Liver (tissue), 9 donors: ENCODE data around the gene TMEM212. TPM values are rescaled to one million over a fixed set of nuclear protein-coding genes. Genes with fewer than 3 reads are reported as not detected.

Experiments
- DNase-seq: peaks from one replicate; pipeline ENCODE4 v3.0.0-alpha.2; 2017; ENCODE audit warnings: low spot score
- H3K27ac ChIP-seq, 2 donors: one replicate each; pipeline ENCODE4 v1.7.0; 2013; ENCODE audit warnings: inconsistent platforms in 2 of 2, low read length in 2 of 2, control low read depth in 1 of 2, low read depth in 1 of 2, mild to moderate bottlenecking in 1 of 2
- H3K27me3 ChIP-seq, 4 donors: one replicate each; pipeline versions ENCODE4 v1.6.1 to v1.7.0; 2013; ENCODE audit warnings: low read length in 3 of 4, inconsistent platforms in 1 of 4, mild to moderate bottlenecking in 1 of 4, moderate library complexity in 1 of 4; ENCODE audit not compliant: control insufficient read depth in 4 of 4, insufficient read depth in 4 of 4
- H3K36me3 ChIP-seq, 4 donors: one replicate each; pipeline versions ENCODE4 v1.6.1 to v1.7.0; 2013; ENCODE audit warnings: low read length in 3 of 4, mild to moderate bottlenecking in 3 of 4, low read depth in 1 of 4, moderate library complexity in 1 of 4; ENCODE audit not compliant: control insufficient read depth in 4 of 4, insufficient read depth in 3 of 4
- H3K4me1 ChIP-seq, 4 donors: one replicate each; pipeline versions ENCODE4 v1.6.1 to v1.7.0; 2013; ENCODE audit warnings: low read length in 3 of 4, mild to moderate bottlenecking in 3 of 4, moderate library complexity in 1 of 4; ENCODE audit not compliant: control insufficient read depth in 4 of 4, insufficient read depth in 4 of 4
- H3K4me3 ChIP-seq, 3 donors: one replicate each; pipeline versions ENCODE4 v1.6.1 to v1.7.0; 2013; ENCODE audit warnings: low read length in 3 of 3, control low read depth in 1 of 3, low read depth in 1 of 3, mild to moderate bottlenecking in 1 of 3
- H3K9ac ChIP-seq, 2 donors: one replicate each; pipeline ENCODE4 v1.7.0; 2013; ENCODE audit warnings: low read length in 2 of 2, mild to moderate bottlenecking in 2 of 2, moderate library complexity in 2 of 2, control low read depth in 1 of 2, low read depth in 1 of 2
- H3K9me3 ChIP-seq, 4 donors: one replicate each; pipeline versions ENCODE4 v1.6.1 to v1.7.0; 2013; ENCODE audit warnings: low read length in 3 of 4; ENCODE audit not compliant: control insufficient read depth in 4 of 4
- CTCF ChIP-seq: fragments of 150-350 bp; IDR thresholded peaks from 2 replicates; pipeline ENCODE4 v1.5.1; 2017; ENCODE audit warnings: improper control_type of control experiment, low read depth, low read length; ENCODE audit not compliant: missing input control
- EGR1 ChIP-seq, 2 donors: IDR thresholded peaks; 2 replicates each; pipeline ENCODE4 v1.6.1; 2016 to 2018; ENCODE audit warnings: antibody characterized with exemption in 2 of 2, low read depth in 2 of 2
- FOXA1 ChIP-seq: IDR thresholded peaks from 2 replicates; pipeline ENCODE4 v1.6.1; 2016; ENCODE audit warnings: antibody characterized with exemption
- FOXA2 ChIP-seq: IDR thresholded peaks from 2 replicates; pipeline ENCODE4 v1.6.1; 2016; ENCODE audit warnings: antibody characterized with exemption
- HNF4A ChIP-seq, 2 donors: conservative IDR thresholded peaks; 2 replicates each; pipeline ENCODE4 v1.6.1; 2016; ENCODE audit warnings: antibody characterized with exemption in 2 of 2, mild to moderate bottlenecking in 2 of 2
- NR2F2 ChIP-seq: IDR thresholded peaks from 2 replicates; pipeline ENCODE4 v1.6.1; 2016; ENCODE audit warnings: antibody characterized with exemption
- RAD21 ChIP-seq, 2 donors: IDR thresholded peaks; 2 replicates each; pipeline ENCODE4 v1.6.1; 2016; ENCODE audit warnings: antibody characterized with exemption in 2 of 2, mild to moderate bottlenecking in 2 of 2
- RXRA ChIP-seq, 2 donors: IDR thresholded peaks; 2 replicates each; pipeline ENCODE4 v1.6.1; 2017 to 2018; ENCODE audit warnings: antibody characterized with exemption in 2 of 2, mild to moderate bottlenecking in 1 of 2
- SP1 ChIP-seq: IDR thresholded peaks from 2 replicates; pipeline ENCODE4 v1.6.1; 2018; ENCODE audit warnings: antibody characterized with exemption, mild to moderate bottlenecking
- TAF1 ChIP-seq: conservative IDR thresholded peaks from 2 replicates; pipeline ENCODE4 v1.6.1; 2016; ENCODE audit warnings: antibody characterized with exemption, mild to moderate bottlenecking
- YY1 ChIP-seq: IDR thresholded peaks from 2 replicates; pipeline ENCODE4 v1.6.1; 2016; ENCODE audit warnings: antibody characterized with exemption, mild to moderate bottlenecking
- WGBS: extraction: QIAGEN DNeasy Blood & Tissue Kit; methylation state at CpG from one replicate; pipeline ENCODE4 v1.1.7; 2013; 5-methylcytosine and 5-hydroxymethylcytosine counted together
- polyA plus RNA-seq, 2 donors: library from polyadenylated mRNA; stranded (reverse) in 1 of 2; unstranded in 1 of 2; fragments of 200-250 nt in 1 of 2; fragments of >200 nt in 1 of 2; fragmentation: Nextera tagmentation in 1 of 2; extraction: Ambion mirVana in 1 of 2; gene quantifications; one replicate each; pipeline versions ENCODE4 v1.2.1 to v1.2.3, GENCODE V29; 2013 to 2015
- total RNA-seq, 2 donors: library from RNA; depleted of rRNA; stranded (reverse); fragments of >200 nt; gene quantifications; one replicate each; pipeline ENCODE4 v1.2.3, GENCODE V29; 2014
- TF ChIP-seq, protein P1 (sequence below): IDR thresholded peaks from 2 replicates; pipeline ENCODE4 v1.6.1; 2016; ENCODE audit warnings: antibody characterized with exemption, mild to moderate bottlenecking
- TF ChIP-seq, protein P2 (sequence below): IDR thresholded peaks from 2 replicates; pipeline ENCODE4 v1.6.1; 2016; ENCODE audit warnings: antibody characterized with exemption
- TF ChIP-seq, protein P3 (sequence below): IDR thresholded peaks from 2 replicates; pipeline ENCODE4 v1.6.1; 2016; ENCODE audit warnings: antibody characterized with exemption
- donor health status: healthy.
- donor health status: healthy.
- donor health status: healthy.
- donor health status: healthy.
- donor health status: healthy.

Gene TMEM212
- total and polyA plus RNA-seq, 4 donors, result not detected

DNA sequence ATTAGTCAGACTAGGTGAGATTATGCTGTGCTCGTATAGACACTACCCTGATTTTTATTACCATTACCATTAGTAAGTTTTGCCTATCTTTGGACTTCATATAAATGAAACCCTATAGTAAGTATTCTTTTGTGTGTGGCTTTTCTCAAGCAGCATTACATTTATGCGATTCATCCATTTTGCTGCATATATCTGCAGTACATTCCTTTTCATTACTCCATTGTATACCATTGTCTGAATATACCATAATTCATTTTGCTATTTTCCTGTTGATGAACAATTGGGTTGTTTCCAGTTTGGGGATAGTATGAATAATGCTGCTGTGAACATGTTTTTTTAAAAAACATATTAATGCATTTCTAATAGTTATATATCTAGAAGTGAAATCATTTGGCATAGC lies 45.3 kb downstream of the TMEM212 start (continued):
- no peak for TF ChIP-seq CTCF
- no peak for TF ChIP-seq EGR1 (IDR thresholded peaks at IDR 0.05; ENCODE audit: low read depth in 2 of 2)
- no peak for TF ChIP-seq TAF1
- TF ChIP-seq RAD21 (IDR thresholded peaks at IDR 0.05), result no peak
- TF ChIP-seq HNF4A (conservative IDR thresholded peaks at IDR 0.05), result no peak
- TF ChIP-seq NR2F2, result no peak
- no peak for TF ChIP-seq FOXA1
- no peak for TF ChIP-seq YY1

GRCh38 chr3:171890398-171890797 lies 47.2 kb downstream of the TMEM212 start:
- H3K9me3 ChIP-seq, result no peaks in the 10 kb centered on the region
- H3K27me3 ChIP-seq, result no peaks in the 10 kb centered on the region
- no peak for DNase-seq
- no peaks in the 10 kb centered on the region for H3K4me1 ChIP-seq
- TF ChIP-seq, protein P1, sequence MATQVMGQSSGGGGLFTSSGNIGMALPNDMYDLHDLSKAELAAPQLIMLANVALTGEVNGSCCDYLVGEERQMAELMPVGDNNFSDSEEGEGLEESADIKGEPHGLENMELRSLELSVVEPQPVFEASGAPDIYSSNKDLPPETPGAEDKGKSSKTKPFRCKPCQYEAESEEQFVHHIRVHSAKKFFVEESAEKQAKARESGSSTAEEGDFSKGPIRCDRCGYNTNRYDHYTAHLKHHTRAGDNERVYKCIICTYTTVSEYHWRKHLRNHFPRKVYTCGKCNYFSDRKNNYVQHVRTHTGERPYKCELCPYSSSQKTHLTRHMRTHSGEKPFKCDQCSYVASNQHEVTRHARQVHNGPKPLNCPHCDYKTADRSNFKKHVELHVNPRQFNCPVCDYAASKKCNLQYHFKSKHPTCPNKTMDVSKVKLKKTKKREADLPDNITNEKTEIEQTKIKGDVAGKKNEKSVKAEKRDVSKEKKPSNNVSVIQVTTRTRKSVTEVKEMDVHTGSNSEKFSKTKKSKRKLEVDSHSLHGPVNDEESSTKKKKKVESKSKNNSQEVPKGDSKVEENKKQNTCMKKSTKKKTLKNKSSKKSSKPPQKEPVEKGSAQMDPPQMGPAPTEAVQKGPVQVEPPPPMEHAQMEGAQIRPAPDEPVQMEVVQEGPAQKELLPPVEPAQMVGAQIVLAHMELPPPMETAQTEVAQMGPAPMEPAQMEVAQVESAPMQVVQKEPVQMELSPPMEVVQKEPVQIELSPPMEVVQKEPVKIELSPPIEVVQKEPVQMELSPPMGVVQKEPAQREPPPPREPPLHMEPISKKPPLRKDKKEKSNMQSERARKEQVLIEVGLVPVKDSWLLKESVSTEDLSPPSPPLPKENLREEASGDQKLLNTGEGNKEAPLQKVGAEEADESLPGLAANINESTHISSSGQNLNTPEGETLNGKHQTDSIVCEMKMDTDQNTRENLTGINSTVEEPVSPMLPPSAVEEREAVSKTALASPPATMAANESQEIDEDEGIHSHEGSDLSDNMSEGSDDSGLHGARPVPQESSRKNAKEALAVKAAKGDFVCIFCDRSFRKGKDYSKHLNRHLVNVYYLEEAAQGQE, result peak; percentile 58
- no peak for TF ChIP-seq SP1
- no peaks in the 10 kb centered on the region for H3K36me3 ChIP-seq
- no peak overlapping the region for H3K9ac ChIP-seq
- WGBS, result 61% methylated on average over 2 of the region's 2 CpGs
- no peak overlapping the region for H3K27ac ChIP-seq
- H3K4me3 ChIP-seq, result no peak overlapping the region

DNA sequence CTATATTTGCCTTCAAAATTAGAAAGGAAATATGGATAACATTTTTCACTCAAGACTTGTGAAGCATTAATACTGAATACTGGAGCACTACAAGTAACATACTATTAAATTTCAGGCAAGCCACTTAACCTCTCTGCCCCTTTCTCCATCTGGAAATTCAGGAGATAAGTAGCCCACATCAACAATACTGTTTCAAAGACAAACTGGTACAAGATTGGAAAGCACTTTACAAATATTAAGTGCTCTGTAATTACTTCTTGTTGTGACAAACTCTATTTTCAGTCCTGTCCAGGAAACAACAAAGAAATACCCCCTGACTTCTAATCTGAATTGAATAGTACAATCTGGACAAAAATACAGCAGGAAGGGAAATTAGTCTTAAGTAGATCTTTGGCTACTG lies 49.3 kb downstream of the TMEM212 start:
- H3K27ac ChIP-seq, result no peak overlapping the region
- TF ChIP-seq, protein P2, sequence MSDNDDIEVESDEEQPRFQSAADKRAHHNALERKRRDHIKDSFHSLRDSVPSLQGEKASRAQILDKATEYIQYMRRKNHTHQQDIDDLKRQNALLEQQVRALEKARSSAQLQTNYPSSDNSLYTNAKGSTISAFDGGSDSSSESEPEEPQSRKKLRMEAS, result no peak
- no peak for TF ChIP-seq TAF1
- no peak for TF ChIP-seq RXRA (IDR thresholded peaks at IDR 0.05)
- TF ChIP-seq, protein P3, sequence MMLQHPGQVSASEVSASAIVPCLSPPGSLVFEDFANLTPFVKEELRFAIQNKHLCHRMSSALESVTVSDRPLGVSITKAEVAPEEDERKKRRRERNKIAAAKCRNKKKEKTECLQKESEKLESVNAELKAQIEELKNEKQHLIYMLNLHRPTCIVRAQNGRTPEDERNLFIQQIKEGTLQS, result no peak
- no peak for TF ChIP-seq RAD21 (IDR thresholded peaks at IDR 0.05)
- no peak for TF ChIP-seq SP1
- no peak for TF ChIP-seq HNF4A (conservative IDR thresholded peaks at IDR 0.05)
- TF ChIP-seq, protein P1, result no peak
- no peak for TF ChIP-seq FOXA1
- TF ChIP-seq NR2F2, result no peak
- TF ChIP-seq CTCF, result no peak
- TF ChIP-seq FOXA2, result no peak
- TF ChIP-seq YY1, result no peak
- H3K9me3 ChIP-seq, result no peaks in the 10 kb centered on the region
- H3K4me3 ChIP-seq, result no peak overlapping the region
- no peaks in the 10 kb centered on the region for H3K36me3 ChIP-seq
- no peak overlapping the region for H3K9ac ChIP-seq
- H3K27me3 ChIP-seq, result no peaks in the 10 kb centered on the region
- no peaks in the 10 kb centered on the region for H3K4me1 ChIP-seq
- no peak for DNase-seq
